T-helper 17 cell (primary cell): ENCODE data around the gene TNS4. TPM values are rescaled to one million over a fixed set of nuclear protein-coding genes. Genes with fewer than 3 reads are reported as not detected.

Source experiments
- ATAC-seq: fragments of 150-1000 bp; cut with Tn5 transposase; 2 replicates; pipeline ENCODE4 v1.10.0; 2021; ENCODE audit warnings: mild to moderate bottlenecking, moderate library complexity
- DNase-seq, 3 donors: peaks; one replicate each; pipeline versions ENCODE4 v3.0.0 to v3.0.0-alpha.2; 2020 to 2021
- H3K9me3 ChIP-seq: one replicate; pipeline ENCODE4 v1.7.0; 2013; ENCODE audit warnings: low read length, mild to moderate bottlenecking; ENCODE audit not compliant: control insufficient read depth, poor library complexity, severe bottlenecking
- H3K27ac Mint-ChIP-seq: one replicate; pipeline ENCODE4 v1.8.0; 2022; ENCODE audit warnings: mild to moderate bottlenecking, moderate library complexity, mixed read lengths
- H3K27me3 Mint-ChIP-seq: one replicate; pipeline ENCODE4 v1.8.0; 2022; ENCODE audit warnings: mixed read lengths
- H3K36me3 Mint-ChIP-seq: one replicate; pipeline ENCODE4 v1.8.0; 2022; ENCODE audit warnings: low read depth, mixed read lengths
- H3K4me1 Mint-ChIP-seq: one replicate; pipeline ENCODE4 v1.8.0; 2022; ENCODE audit warnings: mild to moderate bottlenecking, mixed read lengths
- H3K4me3 Mint-ChIP-seq: one replicate; pipeline ENCODE4 v1.8.0; 2022; ENCODE audit warnings: mild to moderate bottlenecking, moderate library complexity, mixed read lengths
- total RNA-seq, 4 donors: library from RNA in 2 of 4; stranded (reverse) in 2 of 4; gene quantifications; one replicate each; pipeline ENCODE4 v1.2.3 and lab custom pipeline; 2022 to 2026

TNS4 gene
- total RNA-seq, 2 donors from 2014 or later: 0.77 to 1.7 TPM

DNA sequence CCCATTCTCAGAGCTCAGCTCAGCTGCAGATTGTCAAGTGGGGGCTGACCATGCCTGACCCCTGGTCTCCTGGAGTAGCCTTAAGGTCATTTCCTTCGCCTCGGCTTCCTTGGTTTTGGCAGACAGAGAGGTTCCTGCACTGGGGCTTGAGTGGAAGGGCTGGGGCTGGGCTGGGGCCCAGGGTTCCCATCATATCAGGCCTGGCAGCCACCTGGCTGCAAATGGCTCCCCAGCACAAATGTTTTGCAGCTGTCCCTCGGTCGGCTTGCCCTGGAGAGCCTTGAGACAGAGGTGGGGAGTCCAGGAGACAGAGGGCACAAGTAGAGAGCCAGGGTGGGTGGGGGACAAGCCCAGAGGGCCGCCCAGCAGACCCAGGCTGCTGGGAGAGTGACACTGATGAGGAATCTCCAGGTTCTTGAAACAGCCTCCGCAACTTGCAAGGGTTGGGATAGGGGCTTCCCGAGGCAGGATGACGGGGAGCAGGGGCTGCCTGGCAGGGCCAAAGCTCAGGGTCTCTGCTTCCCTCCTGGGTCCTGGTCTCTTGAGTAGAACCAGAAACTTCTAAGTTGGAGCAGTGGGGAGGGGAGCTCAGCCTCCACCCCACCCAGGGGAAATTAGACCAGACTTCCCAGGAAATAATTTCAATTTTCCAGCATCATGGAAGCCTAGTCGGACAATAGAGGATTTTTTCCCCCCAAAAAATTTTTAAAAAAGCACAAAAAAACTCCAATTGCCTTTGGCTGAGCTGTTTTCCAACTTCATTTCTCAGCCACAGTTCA lies 38.9 kb downstream of the TNS4 start:
- Mint-ChIP-seq H3K27me3 (no peaks in the 10 kb centered on the region), H3K36me3 (no peaks in the 10 kb centered on the region), H3K27ac (no peak overlapping the region), H3K4me1 (peaks cover 8% of the 10 kb centered on the region), H3K4me3 (no peak overlapping the region)
- no peak for ATAC-seq
- H3K9me3 ChIP-seq: no peaks in the 10 kb centered on the region
- DNase-seq: no peak

DNA sequence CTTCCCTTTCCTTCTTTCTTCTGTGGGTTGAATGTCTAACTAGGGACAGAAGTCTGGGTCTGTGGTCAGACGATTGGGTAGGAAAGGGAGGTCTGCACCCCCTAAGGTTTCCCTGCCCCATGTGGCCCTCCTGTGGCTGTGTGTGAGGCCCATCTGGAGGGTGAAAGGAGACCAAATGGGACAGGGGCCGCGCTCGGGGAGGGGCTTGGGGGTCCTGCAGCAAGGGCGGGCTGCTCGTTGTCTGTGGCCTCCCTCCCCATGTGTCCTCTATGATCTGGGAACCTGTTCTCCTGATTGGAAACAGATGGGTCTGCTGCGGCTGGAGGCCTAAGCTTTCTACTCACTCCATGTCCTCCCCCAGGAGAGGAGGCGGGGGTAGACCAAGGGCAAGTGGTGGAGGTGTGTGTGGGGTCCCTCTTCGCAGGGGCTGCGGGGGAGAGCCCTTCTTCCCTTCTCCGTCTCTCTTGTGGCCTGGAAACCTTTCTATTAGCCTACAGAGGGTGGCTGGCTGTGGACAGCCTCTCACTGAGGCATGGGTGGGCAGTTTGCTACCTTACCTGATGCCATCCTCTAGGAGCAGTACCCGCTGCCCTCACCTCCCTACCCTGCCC lies 39.6 kb downstream of the TNS4 start:
- ATAC-seq (no peak), DNase-seq (no peak)
- no peak overlapping the region for H3K27ac Mint-ChIP-seq

DNA sequence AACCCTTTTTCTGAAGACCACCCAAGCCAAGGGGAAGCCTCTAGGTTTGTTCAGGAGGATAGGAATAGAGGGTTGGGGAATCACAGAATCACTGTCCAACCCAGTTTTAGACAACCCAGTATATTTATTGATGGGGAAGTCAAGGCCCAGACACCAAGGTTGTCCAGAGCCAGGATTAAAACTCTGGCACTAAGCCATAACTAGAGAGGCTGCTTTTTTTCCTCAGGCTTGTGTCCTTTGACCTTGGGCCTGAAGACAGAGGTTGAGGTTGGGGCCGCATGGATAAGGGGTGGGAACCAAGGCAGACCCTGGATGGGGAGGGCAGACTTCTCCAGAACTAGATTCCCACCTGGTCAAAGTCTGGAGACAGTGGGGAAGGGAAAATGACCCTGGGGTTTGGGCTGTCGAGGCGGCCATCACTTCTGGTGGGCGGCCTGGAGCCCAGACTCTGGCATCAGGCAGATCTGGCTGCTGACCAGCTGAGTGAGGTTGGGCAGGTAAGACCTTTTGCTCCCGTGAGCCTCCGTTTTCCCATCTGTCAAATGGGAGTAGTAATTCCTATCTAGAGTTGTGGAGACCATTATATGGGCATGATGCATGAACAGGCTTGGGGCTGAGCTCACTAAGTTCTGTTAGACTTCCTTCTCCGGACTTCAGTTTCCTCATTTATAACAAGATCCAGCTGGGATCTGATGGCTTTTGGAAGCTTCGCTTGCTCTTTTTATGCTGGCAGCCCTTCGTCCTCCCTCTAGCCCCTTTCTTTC lies 40.3 kb downstream of the TNS4 start:
- H3K27me3 Mint-ChIP-seq: no peaks in the 10 kb centered on the region
- H3K4me3 Mint-ChIP-seq: no peak overlapping the region
- H3K27ac Mint-ChIP-seq: no peak overlapping the region
- ATAC-seq (no peak), DNase-seq (no peak)
- no peaks in the 10 kb centered on the region for H3K9me3 ChIP-seq
- peaks cover 8% of the 10 kb centered on the region for H3K4me1 Mint-ChIP-seq
- no peaks in the 10 kb centered on the region for H3K36me3 Mint-ChIP-seq

More for the DNA sequence above, 39.6 kb downstream of the TNS4 start:
- H3K4me3 Mint-ChIP-seq: no peak overlapping the region
- H3K4me1 Mint-ChIP-seq: peaks cover 8% of the 10 kb centered on the region
- no peaks in the 10 kb centered on the region for H3K9me3 ChIP-seq
- no peaks in the 10 kb centered on the region for H3K36me3 Mint-ChIP-seq
- H3K27me3 Mint-ChIP-seq: no peaks in the 10 kb centered on the region

DNA sequence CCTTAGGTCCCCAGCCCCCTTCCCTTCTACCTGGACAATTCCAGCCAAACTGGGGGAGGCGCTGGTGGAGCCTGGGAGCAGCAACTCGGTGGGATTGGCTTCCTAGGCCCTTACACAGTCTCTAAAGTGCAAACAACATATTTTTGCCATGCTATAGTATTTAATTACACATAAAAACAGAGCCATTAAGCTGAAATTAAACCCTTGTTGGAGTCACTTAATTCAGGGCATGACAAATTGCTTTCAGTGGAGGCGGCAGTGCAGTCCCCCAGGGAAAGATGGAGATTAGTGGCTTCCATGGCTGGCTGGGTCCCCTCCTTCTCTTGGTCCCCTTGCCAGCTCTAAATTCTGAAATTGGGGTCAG lies 40.8 kb downstream of the TNS4 start:
- no peak overlapping the region for H3K27ac Mint-ChIP-seq
- H3K36me3 Mint-ChIP-seq: peaks cover 4% of the 10 kb centered on the region
- no peak for ATAC-seq
- H3K4me3 Mint-ChIP-seq: no peak overlapping the region
- no peak for DNase-seq
- H3K4me1 Mint-ChIP-seq: peaks cover 8% of the 10 kb centered on the region
- no peaks in the 10 kb centered on the region for H3K9me3 ChIP-seq
- no peaks in the 10 kb centered on the region for H3K27me3 Mint-ChIP-seq

DNA sequence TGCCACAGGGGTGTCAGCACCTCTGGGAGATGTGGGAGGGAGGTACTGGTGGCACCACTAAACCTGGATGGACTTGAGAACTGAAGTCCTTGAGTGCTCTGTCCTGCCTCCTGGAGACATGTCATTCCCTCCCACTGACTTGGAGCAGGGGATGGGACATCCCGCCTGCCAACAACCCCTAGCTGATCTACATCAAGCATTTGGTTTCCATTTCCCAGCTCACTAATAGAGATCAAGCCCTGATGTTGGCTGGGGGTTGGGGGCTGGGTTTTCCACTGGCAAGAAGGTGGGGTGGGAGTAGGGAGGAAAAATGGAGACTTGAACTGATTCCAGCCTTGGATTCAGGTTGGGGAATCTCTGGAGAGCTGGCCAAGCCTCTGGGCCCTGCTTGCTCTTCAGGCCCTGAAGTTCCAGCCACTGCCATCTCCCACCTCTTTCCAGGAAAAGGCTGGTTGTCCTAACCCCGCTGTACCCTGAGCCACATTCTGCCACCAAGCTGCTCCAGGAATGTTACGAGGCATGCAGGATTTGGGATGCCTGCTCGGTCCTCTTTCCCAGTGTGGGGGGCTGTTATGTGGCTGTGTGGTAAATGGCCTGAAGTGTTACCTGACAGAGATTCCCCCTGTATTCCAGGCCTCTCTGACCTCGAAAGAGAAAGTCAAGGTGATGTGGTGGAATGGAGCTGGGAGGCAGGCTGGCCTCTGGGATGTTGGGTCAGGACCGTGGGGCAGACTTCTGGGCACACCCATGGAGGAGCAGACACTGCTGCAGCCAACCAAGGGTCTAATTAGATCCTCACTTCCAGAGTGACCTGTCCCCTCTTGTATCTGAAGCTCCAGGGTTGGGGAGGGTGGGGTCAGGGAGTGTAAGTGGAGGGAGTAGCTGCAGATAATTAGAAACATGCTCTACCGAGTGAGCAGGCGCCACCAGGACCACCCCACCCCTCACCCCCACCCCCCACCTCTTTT lies 41.5 kb downstream of the TNS4 start:
- no peak overlapping the region for H3K4me3 Mint-ChIP-seq
- H3K4me1 Mint-ChIP-seq: peaks cover 8% of the 10 kb centered on the region
- H3K36me3 Mint-ChIP-seq: peaks cover 4% of the 10 kb centered on the region
- H3K27me3 Mint-ChIP-seq: no peaks in the 10 kb centered on the region
- ATAC-seq: no peak
- H3K27ac Mint-ChIP-seq: no peak overlapping the region
- DNase-seq: no peak
- H3K9me3 ChIP-seq: no peaks in the 10 kb centered on the region

DNA sequence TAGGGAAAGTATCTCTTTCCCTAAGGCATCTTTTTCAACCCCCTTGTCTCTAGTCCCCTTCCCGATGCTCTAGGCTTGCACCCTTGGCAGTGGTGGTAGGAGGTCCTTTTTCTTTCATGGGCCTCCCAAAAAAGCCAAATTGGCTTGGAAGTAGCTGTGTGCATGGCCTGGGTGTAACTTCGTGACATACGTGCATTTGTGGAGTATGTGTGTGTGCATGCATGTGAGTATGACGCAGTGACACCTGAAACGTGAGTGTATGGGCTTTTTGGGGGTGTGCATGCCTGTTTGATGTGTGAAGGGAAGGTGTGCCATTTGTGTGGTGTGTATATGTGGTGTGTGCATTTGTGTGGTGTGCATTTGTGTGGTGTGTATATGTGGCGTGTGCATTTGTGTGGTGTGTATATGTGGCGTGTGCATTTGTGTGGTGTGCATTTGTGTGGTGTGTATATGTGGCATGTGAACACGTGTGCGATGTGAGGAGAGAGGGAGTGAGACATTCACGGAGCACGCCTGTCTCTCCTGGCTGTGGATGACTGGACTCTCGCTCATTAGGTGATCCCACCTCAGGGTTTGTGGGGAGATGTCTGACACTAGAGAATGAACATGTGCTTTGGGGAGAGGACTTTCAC lies 42.5 kb downstream of the TNS4 start:
- H3K36me3 Mint-ChIP-seq: peaks cover 4% of the 10 kb centered on the region
- H3K27me3 Mint-ChIP-seq: no peaks in the 10 kb centered on the region
- peaks cover 8% of the 10 kb centered on the region for H3K4me1 Mint-ChIP-seq
- no peak overlapping the region for H3K4me3 Mint-ChIP-seq
- H3K27ac Mint-ChIP-seq: peak overlapping the region; percentile 12
- H3K9me3 ChIP-seq: no peaks in the 10 kb centered on the region
- no peak for ATAC-seq
- no peak for DNase-seq

DNA sequence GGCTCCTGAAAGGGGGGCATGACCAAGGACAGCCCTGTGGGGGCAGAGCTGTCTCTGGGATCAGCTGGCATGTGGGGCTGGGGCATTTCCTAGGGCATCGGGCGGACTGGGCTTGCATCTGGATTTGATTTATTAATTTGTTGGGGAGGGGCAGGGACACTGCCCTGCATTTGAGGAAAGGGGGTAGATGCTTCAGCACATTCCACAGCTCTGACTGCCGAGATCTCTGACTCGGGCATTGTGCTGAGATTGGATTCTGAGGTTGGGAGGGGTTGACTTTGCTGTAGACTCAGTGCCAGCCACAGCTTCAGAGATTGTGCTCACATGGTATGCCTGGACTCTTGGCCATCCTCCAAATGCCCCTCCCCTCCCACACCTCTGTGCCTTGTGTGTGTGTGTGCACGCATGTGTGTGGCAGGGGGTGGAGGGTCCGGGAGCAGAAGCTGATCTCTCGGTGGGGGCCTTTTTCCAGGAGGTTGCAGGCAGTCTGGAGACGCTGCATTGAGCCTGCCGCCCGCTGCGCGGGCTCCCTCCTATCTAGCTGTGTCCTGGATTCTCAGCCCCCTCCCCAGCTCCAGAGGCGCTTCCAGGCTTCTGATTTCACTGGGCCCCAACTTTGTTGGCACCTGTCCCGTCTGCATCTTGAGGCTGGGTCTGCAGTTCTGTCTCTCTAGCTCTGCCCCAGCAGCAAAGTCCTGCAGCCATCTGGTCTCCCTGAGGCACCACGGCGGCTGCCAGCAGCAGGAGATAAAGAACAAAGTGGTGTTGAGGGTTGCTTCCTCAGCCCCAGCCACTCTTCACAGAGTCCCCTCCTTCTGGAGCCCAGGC lies 43.2 kb downstream of the TNS4 start:
- H3K9me3 ChIP-seq: no peaks in the 10 kb centered on the region
- Mint-ChIP-seq H3K27ac (no peak overlapping the region), H3K27me3 (no peaks in the 10 kb centered on the region), H3K4me3 (no peak overlapping the region), H3K36me3 (peaks cover 5% of the 10 kb centered on the region), H3K4me1 (peaks cover 11% of the 10 kb centered on the region)
- ATAC-seq (no peak), DNase-seq (no peak)

DNA sequence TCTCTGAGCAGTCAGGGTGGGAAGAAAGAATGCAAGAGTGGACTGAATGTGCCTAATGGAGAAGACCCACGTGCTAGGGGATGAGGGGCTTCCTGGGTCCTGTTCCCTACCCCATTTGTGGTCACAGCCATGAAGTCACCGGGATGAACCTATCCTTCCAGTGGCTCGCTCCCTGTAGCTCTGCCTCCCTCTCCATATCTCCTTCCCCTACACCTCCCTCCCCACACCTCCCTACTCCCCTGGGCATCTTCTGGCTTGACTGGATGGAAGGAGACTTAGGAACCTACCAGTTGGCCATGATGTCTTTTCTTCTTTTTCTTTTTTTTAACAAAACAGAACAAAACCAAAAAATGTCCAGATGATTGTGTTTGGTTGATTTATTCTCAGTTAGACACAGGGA lies 44.1 kb downstream of the TNS4 start:
- DNase-seq (no peak), ATAC-seq (no peak)
- H3K9me3 ChIP-seq: no peaks in the 10 kb centered on the region
- peaks cover 11% of the 10 kb centered on the region for H3K4me1 Mint-ChIP-seq
- H3K4me3 Mint-ChIP-seq: no peak overlapping the region
- H3K27ac Mint-ChIP-seq: no peak overlapping the region
- no peaks in the 10 kb centered on the region for H3K27me3 Mint-ChIP-seq
- H3K36me3 Mint-ChIP-seq: peaks cover 5% of the 10 kb centered on the region

DNA sequence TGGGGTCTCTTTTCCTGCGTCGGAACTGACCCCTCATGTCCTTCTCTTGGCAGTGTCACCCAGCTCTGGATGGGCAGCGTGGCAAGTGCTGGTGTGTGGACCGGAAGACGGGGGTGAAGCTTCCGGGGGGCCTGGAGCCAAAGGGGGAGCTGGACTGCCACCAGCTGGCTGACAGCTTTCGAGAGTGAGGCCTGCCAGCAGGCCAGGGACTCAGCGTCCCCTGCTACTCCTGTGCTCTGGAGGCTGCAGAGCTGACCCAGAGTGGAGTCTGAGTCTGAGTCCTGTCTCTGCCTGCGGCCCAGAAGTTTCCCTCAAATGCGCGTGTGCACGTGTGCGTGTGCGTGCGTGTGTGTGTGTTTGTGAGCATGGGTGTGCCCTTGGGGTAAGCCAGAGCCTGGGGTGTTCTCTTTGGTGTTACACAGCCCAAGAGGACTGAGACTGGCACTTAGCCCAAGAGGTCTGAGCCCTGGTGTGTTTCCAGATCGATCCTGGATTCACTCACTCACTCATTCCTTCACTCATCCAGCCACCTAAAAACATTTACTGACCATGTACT lies 44.9 kb downstream of the TNS4 start:
- Mint-ChIP-seq H3K4me1 (peaks cover 11% of the 10 kb centered on the region), H3K36me3 (peaks cover 5% of the 10 kb centered on the region), H3K27ac (no peak overlapping the region), H3K4me3 (no peak overlapping the region), H3K27me3 (no peaks in the 10 kb centered on the region)
- DNase-seq (no peak), ATAC-seq (no peak)
- no peaks in the 10 kb centered on the region for H3K9me3 ChIP-seq

DNA sequence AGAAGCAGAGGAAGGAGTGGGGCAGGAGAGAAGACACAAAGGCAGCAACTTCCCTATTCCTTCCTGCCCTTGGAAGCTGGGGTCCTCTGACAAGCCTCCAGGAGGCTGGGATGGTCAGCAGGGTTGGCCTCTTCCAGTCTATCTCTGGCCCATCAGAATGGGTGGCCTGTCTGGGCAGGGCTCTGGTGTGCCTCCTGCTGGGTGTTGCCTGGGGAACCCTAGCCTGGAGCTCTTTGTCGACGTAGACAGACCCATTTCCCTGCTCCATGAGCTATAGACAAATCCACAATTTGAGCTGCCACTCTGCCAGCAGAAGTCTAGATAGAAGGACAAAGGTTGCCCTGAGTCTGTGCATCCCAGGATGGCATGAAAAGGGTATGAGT lies 46.8 kb downstream of the TNS4 start:
- H3K9me3 ChIP-seq: no peaks in the 10 kb centered on the region
- peaks cover 13% of the 10 kb centered on the region for H3K4me1 Mint-ChIP-seq
- H3K27ac Mint-ChIP-seq: no peak overlapping the region
- peaks cover 5% of the 10 kb centered on the region for H3K36me3 Mint-ChIP-seq
- no peak for DNase-seq
- H3K4me3 Mint-ChIP-seq: no peak overlapping the region
- H3K27me3 Mint-ChIP-seq: no peaks in the 10 kb centered on the region
- no peak for ATAC-seq

DNA sequence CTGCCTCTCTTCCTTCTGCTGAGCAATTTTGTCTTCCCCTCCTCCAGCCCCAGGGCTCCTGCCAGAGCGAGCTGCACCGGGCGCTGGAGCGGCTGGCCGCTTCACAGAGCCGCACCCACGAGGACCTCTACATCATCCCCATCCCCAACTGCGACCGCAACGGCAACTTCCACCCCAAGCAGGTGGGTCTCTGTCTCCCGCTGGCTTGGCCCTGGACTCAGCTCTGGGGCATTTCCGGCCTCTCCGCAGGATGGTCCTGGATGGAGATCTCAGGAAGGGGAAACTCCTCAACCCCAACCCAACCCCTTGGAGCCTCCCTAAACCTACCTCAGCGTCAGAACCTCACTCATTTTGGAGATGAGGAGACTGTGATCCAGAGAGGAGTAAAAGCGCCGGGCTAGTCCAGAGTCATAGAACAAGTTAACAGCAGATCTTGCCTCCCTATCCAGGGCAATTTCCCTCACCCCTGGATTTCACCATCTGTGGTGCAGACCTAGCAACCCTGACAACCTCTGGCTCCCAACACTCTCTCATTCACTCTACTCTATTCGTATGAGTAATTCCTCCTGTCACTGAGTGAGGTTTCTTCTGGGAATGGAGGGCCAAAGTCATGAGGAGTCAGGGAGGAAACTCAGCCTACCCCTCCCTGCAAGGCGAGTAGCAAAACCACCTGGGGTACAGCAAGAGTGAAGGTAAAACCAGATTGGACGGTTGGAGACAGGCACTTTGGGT lies 47.4 kb downstream of the TNS4 start:
- no peaks in the 10 kb centered on the region for H3K27me3 Mint-ChIP-seq
- H3K27ac Mint-ChIP-seq: no peak overlapping the region
- peaks cover 5% of the 10 kb centered on the region for H3K36me3 Mint-ChIP-seq
- no peaks in the 10 kb centered on the region for H3K9me3 ChIP-seq
- DNase-seq (no peak), ATAC-seq (no peak)
- H3K4me1 Mint-ChIP-seq: peaks cover 11% of the 10 kb centered on the region
- no peak overlapping the region for H3K4me3 Mint-ChIP-seq
